PC-3 (cell line): ENCODE data around the gene NADK2. TPM values are rescaled to one million over a fixed set of nuclear protein-coding genes. Genes with fewer than 3 reads are reported as not detected.

ENCODE experiments used
- ATAC-seq: fragments of 200-7000 bp; cut with Tn5 transposase; 2 replicates; pipeline ENCODE4 v1.9.1; 2020; ENCODE audit warnings: mild to moderate bottlenecking, moderate library complexity
- BruUV-seq: library from RNA; stranded (reverse); fragments of 400-500 nt; replicated peaks from 2 replicates; lab custom pipeline; 2021; lab: Mats Ljungman, UMichigan
- CTCF ChIA-PET: fragments of 300-600 bp; sonication (Branson Sonifier 250); formaldehyde crosslinking; loops from one replicate; lab custom pipeline; 2022; ENCODE audit warnings: antibody characterized with exemption; lab: Charles Lee
- POLR2A ChIA-PET: fragments of 300-600 bp; sonication (Branson Sonifier 250); formaldehyde crosslinking; loops from one replicate; lab custom pipeline; 2022; ENCODE audit warnings: antibody characterized with exemption; ENCODE audit not compliant: unreplicated experiment; lab: Charles Lee
- DNase-seq: peaks from one replicate; pipeline ENCODE4 v3.0.0-alpha.2; 2015
- H2AFZ ChIP-seq: fragments of 300-600 bp; sonication (generic); 2 replicates; pipeline ENCODE4 v1.6.0; 2016; ENCODE audit warnings: antibody characterized with exemption, low read length
- H3F3A ChIP-seq: fragments of 300-600 bp; sonication (generic); one replicate; pipeline ENCODE4 v1.6.0; 2017; ENCODE audit warnings: antibody characterized with exemption, low read length, control low read depth, mild to moderate bottlenecking; ENCODE audit not compliant: unreplicated experiment
- H3K27ac ChIP-seq: fragments of 300-600 bp; sonication (generic); 2 replicates; pipeline ENCODE4 v1.5.1; 2016; ENCODE audit warnings: mild to moderate bottlenecking, low read length
- H3K27me3 ChIP-seq: fragments of 300-600 bp; sonication (generic); 2 replicates; pipeline ENCODE4 v1.6.1; 2016; ENCODE audit warnings: low read length, mixed read lengths
- H3K36me3 ChIP-seq: fragments of 300-600 bp; sonication (generic); 2 replicates; pipeline ENCODE4 v1.6.1; 2016; ENCODE audit warnings: low read depth, mixed run types, low read length, mixed read lengths
- H3K4me1 ChIP-seq: fragments of 300-600 bp; sonication (generic); 2 replicates; pipeline ENCODE4 v1.5.1; 2016; ENCODE audit warnings: low read length; ENCODE audit not compliant: insufficient read depth
- H3K4me2 ChIP-seq: fragments of 300-600 bp; sonication (generic); 2 replicates; pipeline ENCODE4 v1.6.0; 2016; ENCODE audit warnings: low read length
- H3K4me3 ChIP-seq: fragments of 300-600 bp; sonication (generic); 2 replicates; pipeline ENCODE4 v1.5.1; 2016; ENCODE audit warnings: mild to moderate bottlenecking, low read length, mixed read lengths
- H3K79me2 ChIP-seq: fragments of 300-600 bp; sonication (generic); 2 replicates; pipeline ENCODE4 v1.6.1; 2017; ENCODE audit warnings: low read length, mixed read lengths
- H3K9ac ChIP-seq: fragments of 300-600 bp; sonication (generic); 2 replicates; pipeline ENCODE4 v1.6.0; 2016; ENCODE audit warnings: mild to moderate bottlenecking, low read length
- H3K9me2 ChIP-seq: fragments of 300-600 bp; sonication (generic); replicated peaks from 2 replicates; pipeline ENCODE4 v1.6.1; 2016; ENCODE audit warnings: mixed run types, low read length, mixed read lengths
- H3K9me3 ChIP-seq: fragments of 300-600 bp; sonication (generic); 2 replicates; pipeline ENCODE4 v1.6.1; 2016; ENCODE audit warnings: low read length, mixed read lengths
- H4K20me1 ChIP-seq: fragments of 300-600 bp; sonication (generic); 2 replicates; pipeline ENCODE4 v1.6.1; 2016; ENCODE audit warnings: low read length, mixed read lengths
- EZH2 ChIP-seq: fragments of 300-600 bp; sonication (generic); IDR thresholded peaks from one replicate; pipeline ENCODE4 v1.6.1; 2017; ENCODE audit warnings: antibody characterized with exemption, mild to moderate bottlenecking, low read length; ENCODE audit not compliant: unreplicated experiment
- EZH2phosphoT487 ChIP-seq: fragments of 300-600 bp; sonication (generic); IDR thresholded peaks from 2 replicates; pipeline ENCODE4 v1.6.1; 2018; ENCODE audit warnings: mild to moderate bottlenecking, antibody characterized with exemption, low read length, borderline replicate concordance
- intact Hi-C: fragments of 100-400 bp; cut with micrococcal nuclease; formaldehyde crosslinking; loops from 2 replicates; pipeline ENCODE4 v1.9.0; 2023
- total RNA-seq: library from RNA; depleted of rRNA; stranded (reverse); fragments of >200 nt; gene quantifications from 2 replicates; pipeline ENCODE4 v1.2.3, GENCODE V29; 2014
- TF ChIP-seq, protein P1 (sequence below): fragments of 300-600 bp; sonication (generic); conservative IDR thresholded peaks from 2 replicates; pipeline ENCODE4 v1.5.1; 2017; ENCODE audit warnings: antibody characterized with exemption, low read depth, mild to moderate bottlenecking, low read length

NADK2 gene
- total RNA-seq, 1 experiment from 2014 or later, result 17.7 TPM

GRCh38 chr5:36162810-36163486 is 78.8 kb downstream of the NADK2 start:
- BruUV-seq, result no TSS peak
- no peaks in the 10 kb centered on the region for H3F3A ChIP-seq
- TF ChIP-seq, protein P1, sequence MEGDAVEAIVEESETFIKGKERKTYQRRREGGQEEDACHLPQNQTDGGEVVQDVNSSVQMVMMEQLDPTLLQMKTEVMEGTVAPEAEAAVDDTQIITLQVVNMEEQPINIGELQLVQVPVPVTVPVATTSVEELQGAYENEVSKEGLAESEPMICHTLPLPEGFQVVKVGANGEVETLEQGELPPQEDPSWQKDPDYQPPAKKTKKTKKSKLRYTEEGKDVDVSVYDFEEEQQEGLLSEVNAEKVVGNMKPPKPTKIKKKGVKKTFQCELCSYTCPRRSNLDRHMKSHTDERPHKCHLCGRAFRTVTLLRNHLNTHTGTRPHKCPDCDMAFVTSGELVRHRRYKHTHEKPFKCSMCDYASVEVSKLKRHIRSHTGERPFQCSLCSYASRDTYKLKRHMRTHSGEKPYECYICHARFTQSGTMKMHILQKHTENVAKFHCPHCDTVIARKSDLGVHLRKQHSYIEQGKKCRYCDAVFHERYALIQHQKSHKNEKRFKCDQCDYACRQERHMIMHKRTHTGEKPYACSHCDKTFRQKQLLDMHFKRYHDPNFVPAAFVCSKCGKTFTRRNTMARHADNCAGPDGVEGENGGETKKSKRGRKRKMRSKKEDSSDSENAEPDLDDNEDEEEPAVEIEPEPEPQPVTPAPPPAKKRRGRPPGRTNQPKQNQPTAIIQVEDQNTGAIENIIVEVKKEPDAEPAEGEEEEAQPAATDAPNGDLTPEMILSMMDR, result no peak
- TF ChIP-seq EZH2 (no peak), EZH2phosphoT487 (no peak)
- no peak overlapping the region for H3K4me2 ChIP-seq
- ATAC-seq, result no peak
- DNase-seq, result no peak
- H2AFZ ChIP-seq, result no peak overlapping the region
- ChIA-PET CTCF (no interaction called here), POLR2A (no interaction called here)
- H3K27me3 ChIP-seq, result no peaks in the 10 kb centered on the region
- no peaks in the 10 kb centered on the region for H3K9me2 ChIP-seq
- H3K9me3 ChIP-seq, result no peaks in the 10 kb centered on the region
- no peak overlapping the region for H3K27ac ChIP-seq
- H4K20me1 ChIP-seq, result no peaks in the 10 kb centered on the region
- H3K36me3 ChIP-seq, result peaks cover 74% of the 10 kb centered on the region
- peaks cover 4% of the 10 kb centered on the region; the same call in 1 of the 2 replicates for H3K79me2 ChIP-seq
- intact Hi-C loops, result no loop called here
- H3K4me1 ChIP-seq, result no peaks in the 10 kb centered on the region
- H3K9ac ChIP-seq, result no peak overlapping the region
- H3K4me3 ChIP-seq, result no peak overlapping the region

GRCh38 chr5:36161361-36161760 is 80.4 kb downstream of the NADK2 start:
- TF ChIP-seq EZH2 (no peak), EZH2phosphoT487 (no peak)
- TF ChIP-seq, protein P1, result no peak
- ATAC-seq, result no peak
- H2AFZ ChIP-seq, result no peak overlapping the region
- CTCF ChIA-PET, result no interaction called here
- no peak overlapping the region for H3K27ac ChIP-seq
- H3K79me2 ChIP-seq, result peaks cover 5% of the 10 kb centered on the region; the same call in 1 of the 2 replicates
- H3K4me1 ChIP-seq, result no peaks in the 10 kb centered on the region
- no peaks in the 10 kb centered on the region for H3K9me2 ChIP-seq
- intact Hi-C loops, result no loop called here
- no peak overlapping the region for H3K4me3 ChIP-seq
- peaks cover 68% of the 10 kb centered on the region for H3K36me3 ChIP-seq
- no peaks in the 10 kb centered on the region for H3K9me3 ChIP-seq
- no peaks in the 10 kb centered on the region for H3F3A ChIP-seq
- no peaks in the 10 kb centered on the region for H4K20me1 ChIP-seq
- POLR2A ChIA-PET, result no interaction called here
- H3K9ac ChIP-seq, result no peak overlapping the region
- H3K27me3 ChIP-seq, result no peaks in the 10 kb centered on the region
- no peak for DNase-seq
- H3K4me2 ChIP-seq, result no peak overlapping the region
- BruUV-seq, result no TSS peak

GRCh38 chr5:36160617-36161016 is 81.1 kb downstream of the NADK2 start:
- POLR2A ChIA-PET, result no interaction called here
- no TSS peak for BruUV-seq
- H3K4me1 ChIP-seq, result no peaks in the 10 kb centered on the region

More at GRCh38 chr5:36160617-36161016, 81.1 kb downstream of the NADK2 start:
- no peak for DNase-seq
- Histone ChIP-seq H3K79me2 (peaks cover 12% of the 10 kb centered on the region; the same call in 1 of the 2 replicates), H3K9me3 (no peaks in the 10 kb centered on the region), H3K4me2 (no peak overlapping the region), H3K27ac (no peak overlapping the region), H4K20me1 (no peaks in the 10 kb centered on the region), H3K36me3 (peaks cover 62% of the 10 kb centered on the region), H2AFZ (no peak overlapping the region), H3K27me3 (no peaks in the 10 kb centered on the region), H3F3A (no peaks in the 10 kb centered on the region), H3K9me2 (no peaks in the 10 kb centered on the region), H3K4me3 (no peak overlapping the region), H3K9ac (no peak overlapping the region)
- intact Hi-C loops, result no loop called here
- CTCF ChIA-PET, result no interaction called here
- TF ChIP-seq EZH2 (no peak), EZH2phosphoT487 (no peak)
- TF ChIP-seq, protein P1, result no peak
- no peak for ATAC-seq
